GM13976 (cell line): ENCODE results near the gene SSTR3.

Experiments used
- DNase-seq: peaks from one replicate; pipeline ENCODE4 v3.0.0; 2012; ENCODE audit warnings: low spot score
- in situ Hi-C: fragments of 300-500 bp; cut with MboI; formaldehyde crosslinking; loops from one replicate; pipeline ENCODE4 v1.12.0; 2022; ENCODE audit warnings: low sequenced_read_pairs, mixed read lengths, inconsistent platforms; ENCODE audit not compliant: unreplicated experiment
- TF ChIP-seq, protein P1 (sequence below): IDR thresholded peaks from 2 replicates; pipeline ENCODE4 v1.5.1; 2012; ENCODE audit warnings: borderline replicate concordance, mild to moderate bottlenecking; ENCODE audit not compliant: insufficient read depth; ENCODE audit errors: extremely low read depth, missing control alignments, control extremely low read depth

Gene SSTR3

DNA sequence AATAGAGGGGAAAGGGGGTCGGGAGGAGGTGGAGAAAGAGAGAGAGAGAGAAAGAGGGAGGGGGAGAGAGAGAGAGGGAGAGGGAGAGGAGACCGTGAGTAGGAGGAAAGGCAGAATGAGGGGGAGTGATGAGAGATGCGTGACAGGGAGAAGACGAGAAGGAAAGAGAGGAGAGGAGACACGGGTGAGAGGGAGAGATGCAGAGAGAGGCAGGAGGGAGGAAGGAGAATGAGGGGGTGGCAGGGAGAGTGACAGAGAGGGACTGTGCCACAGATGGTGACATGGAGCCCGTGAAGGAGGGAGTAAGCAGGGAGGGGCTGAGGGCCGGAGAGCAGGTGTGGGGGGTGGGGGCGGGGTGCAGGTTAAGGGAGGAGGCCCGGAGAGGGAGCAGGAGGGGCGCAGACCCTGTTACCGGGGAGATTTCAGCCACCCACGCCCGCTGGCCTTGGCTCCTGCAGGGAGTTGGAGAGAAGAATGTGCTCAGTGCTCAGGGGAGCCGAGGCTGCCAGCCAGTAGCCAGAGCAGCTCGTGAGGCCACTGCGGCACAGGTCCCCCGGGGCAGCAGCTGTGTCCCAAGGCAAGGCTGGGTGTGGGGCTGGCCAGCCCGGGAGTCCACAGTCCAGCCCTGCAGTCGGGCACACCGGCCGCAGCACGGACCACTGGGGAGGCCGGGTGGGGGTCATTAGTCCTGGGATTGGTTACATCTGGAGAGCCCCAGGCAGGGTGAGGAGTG, at the start of gene SSTR3:
TSS of gene SSTR3 (minus strand) at position 304 of the 733 bp plus-strand sequence. CDS start 4,674 bp downstream, outside the sequence.
- in situ Hi-C loops: no loop called here
- TF ChIP-seq, protein P1, sequence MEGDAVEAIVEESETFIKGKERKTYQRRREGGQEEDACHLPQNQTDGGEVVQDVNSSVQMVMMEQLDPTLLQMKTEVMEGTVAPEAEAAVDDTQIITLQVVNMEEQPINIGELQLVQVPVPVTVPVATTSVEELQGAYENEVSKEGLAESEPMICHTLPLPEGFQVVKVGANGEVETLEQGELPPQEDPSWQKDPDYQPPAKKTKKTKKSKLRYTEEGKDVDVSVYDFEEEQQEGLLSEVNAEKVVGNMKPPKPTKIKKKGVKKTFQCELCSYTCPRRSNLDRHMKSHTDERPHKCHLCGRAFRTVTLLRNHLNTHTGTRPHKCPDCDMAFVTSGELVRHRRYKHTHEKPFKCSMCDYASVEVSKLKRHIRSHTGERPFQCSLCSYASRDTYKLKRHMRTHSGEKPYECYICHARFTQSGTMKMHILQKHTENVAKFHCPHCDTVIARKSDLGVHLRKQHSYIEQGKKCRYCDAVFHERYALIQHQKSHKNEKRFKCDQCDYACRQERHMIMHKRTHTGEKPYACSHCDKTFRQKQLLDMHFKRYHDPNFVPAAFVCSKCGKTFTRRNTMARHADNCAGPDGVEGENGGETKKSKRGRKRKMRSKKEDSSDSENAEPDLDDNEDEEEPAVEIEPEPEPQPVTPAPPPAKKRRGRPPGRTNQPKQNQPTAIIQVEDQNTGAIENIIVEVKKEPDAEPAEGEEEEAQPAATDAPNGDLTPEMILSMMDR: no peak
- DNase-seq: no peak

DNA sequence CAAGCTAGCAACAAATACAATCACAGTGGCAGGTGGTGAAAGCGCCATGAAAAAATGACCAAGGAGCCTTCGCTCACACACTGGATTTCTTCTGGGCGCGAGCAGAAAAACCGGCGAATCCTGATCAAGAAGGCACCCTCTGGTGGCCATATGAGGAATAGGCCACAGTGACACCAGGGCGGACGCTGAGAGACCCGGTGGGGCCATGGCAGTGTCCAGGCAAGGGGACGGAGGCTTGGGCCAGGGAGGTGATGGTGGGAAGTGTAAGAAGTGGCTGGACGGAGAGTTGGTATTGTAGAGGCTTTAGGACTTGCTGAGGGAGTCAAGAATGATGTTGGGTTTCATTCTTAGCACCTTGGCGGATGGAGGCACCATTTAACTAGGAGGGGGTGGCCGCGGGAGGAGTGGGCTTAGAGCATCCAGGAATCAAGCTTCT, 48.6 kb upstream of the SSTR3 start:
- DNase-seq: peak; percentile 83
- in situ Hi-C loops: no loop called here

DNA sequence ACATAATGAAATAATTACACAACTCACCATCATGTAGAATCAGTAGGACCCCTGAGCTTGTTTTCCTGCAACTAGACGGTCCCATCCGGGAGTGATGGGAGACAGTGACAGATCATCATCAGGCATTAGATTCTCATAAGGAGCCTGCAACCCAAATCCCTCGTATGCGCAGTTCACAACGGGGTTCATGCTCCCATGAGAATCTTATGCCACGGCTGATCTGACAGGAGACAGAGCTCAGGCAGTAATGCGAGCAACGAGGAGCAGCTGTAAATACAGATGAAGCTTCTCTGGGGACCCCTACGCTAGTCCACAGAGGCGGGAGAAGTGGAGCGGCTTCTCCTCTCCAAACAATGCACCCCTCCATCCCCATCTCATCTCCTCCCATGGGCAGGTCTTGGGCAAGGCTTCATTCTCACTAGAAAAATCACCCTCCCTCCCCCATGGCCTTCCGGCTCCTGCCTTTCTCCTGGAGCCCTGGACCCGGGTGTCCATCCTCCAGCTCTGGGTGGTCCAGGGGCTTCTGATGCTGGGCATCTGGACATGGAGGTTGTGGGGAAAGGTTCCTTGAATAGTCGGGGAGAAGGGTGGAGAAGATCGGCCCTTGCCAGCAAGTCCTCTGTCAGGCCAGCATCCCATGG, 48.0 kb upstream of the SSTR3 start:
- TF ChIP-seq, protein P1: no peak
- no peak for DNase-seq
- in situ Hi-C loops: no loop called here

More for the DNA sequence above, 48.6 kb upstream of the SSTR3 start:
- TF ChIP-seq, protein P1: peak; percentile 86

DNA sequence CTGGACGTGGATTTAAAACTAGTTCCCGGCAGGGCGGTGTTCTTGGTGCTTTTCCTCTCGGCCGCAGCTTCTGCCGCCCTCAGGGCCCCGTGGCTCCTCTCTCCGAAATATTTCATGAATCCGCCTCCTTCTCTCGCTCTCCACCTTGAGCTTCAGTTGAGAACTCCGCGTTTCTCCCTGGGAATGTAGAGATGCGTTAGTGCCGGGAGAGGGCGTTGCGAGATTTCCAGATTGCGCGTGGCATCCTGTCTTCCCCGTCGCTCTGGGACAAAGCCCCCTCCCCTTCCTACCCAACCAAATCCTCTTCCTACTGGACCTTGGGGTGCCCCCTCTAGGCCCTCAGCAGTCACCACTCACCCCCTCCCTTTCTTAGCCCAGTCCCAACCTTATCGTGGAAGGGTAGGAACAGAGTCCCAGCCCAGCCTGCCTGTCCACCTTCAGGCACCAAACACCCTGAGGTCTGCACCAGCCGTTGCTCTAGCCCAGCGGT, 47.3 kb upstream of the SSTR3 start:
- TF ChIP-seq, protein P1: no peak
- DNase-seq: no peak
- in situ Hi-C loops: no loop called here

DNA sequence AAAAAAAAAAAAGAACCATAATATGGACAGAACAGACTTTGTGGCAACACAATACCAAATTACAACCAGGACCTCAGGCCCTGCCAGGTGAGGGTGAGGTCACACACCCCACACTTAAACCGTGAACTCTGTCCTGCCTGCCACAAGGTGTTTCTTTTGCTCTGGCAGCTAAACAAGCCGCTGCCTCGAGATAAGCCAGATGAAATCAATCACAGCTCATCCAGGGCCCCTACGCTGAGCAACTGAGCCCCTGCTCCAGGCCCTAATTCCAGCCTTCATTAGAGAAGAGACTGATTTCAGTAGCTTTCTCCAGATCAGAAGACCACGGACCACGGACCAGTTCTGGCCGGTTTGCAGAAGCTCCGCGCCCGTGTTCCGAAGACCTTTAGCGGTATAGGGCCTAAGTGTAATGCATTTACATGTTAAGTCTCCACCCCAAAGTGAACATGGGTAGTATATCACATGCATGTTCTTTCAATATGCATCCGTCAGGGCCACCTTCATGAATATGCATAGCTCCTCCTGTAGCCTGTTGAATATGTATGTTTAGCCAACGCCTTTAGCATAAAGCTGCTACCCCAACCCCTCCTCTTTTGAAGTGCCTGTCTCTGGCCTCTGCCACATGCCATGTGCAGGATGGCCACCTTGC, 46.6 kb upstream of the SSTR3 start:
- no peak for DNase-seq
- in situ Hi-C loops: no loop called here
- TF ChIP-seq, protein P1: no peak

DNA sequence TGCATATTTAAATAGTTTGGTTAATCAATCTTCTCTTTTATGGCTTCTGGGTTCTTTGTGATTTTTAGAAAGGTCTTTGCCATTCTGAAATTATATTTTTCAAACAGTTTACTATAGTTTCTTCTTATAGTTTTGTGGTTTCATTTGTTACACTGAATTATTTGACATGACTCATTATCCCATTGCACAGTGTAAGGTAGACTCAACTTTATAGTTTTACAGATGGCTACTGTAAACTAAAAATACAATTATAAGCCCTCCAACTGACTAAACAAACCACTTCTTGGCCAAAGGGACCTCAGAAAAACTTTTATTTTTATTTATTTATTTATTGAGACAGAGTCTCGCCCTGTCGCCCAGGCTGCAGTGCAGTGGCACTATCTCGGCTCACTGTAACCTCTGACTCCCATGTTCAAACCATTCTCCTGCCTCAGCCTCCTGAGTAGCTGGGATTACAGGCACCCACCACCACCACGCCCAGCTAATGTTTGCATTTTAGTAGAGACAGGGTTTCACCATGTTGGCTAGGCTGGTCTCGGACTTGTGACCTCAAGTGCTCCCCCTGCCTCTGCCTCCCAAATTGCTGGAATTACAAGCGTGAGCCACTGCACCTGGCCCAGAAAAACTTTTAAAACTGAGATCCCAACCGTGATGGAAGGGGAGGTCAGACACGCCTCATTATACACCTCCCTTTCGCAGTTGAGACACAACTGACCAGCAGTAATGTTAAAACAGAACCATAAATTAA, 45.9 kb upstream of the SSTR3 start:
- no peak for DNase-seq
- in situ Hi-C loops: no loop called here
- TF ChIP-seq, protein P1: no peak
